Measurements from ENCODE around the gene ARHGAP42.
A peak's percentile ranks its signal among the peaks of the same experiment; 100 is the strongest.

ARHGAP42 gene

GRCh38 chr11:100849009-100849900 lies 162.2 kb downstream of the ARHGAP42 start:
- no peak overlapping the region for H3K4me3 ChIP-seq (ENCODE audit: low read depth, low read length)
- no peak for DNase-seq (ENCODE audit: low read depth)
- TF ChIP-seq CTCF (IDR thresholded peaks at IDR 0.05; ENCODE audit: control insufficient read depth, extremely low read depth, insufficient read depth): no peak

DNA sequence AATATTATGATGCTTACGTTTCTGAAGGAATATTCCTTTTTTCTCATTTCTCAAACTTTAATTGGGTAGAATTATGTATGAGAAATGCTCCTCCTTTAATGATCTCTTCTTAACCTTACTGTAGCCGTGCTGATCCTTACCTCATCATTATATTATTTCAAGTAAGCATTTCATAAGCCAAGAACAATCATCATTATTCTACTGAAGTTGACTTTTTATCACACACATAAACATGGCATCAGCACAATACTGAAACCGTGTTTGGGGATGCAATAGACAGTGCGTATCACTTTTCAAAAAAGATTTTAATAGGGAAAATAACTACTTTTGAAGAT lies 162.8 kb downstream of the ARHGAP42 start:
- DNase-seq (ENCODE audit: low read depth): no peak
- no peak for TF ChIP-seq CTCF (IDR thresholded peaks at IDR 0.05; ENCODE audit: control insufficient read depth, extremely low read depth, insufficient read depth)
- no peak overlapping the region for H3K4me3 ChIP-seq (ENCODE audit: low read depth, low read length)

GRCh38 chr11:100851147-100851546 lies 164.1 kb downstream of the ARHGAP42 start:
- no peak overlapping the region for H3K4me3 ChIP-seq (ENCODE audit: low read depth, low read length)
- no peak for DNase-seq (ENCODE audit: low read depth)
- no peak for TF ChIP-seq CTCF (IDR thresholded peaks at IDR 0.05; ENCODE audit: control insufficient read depth, extremely low read depth, insufficient read depth)

DNA sequence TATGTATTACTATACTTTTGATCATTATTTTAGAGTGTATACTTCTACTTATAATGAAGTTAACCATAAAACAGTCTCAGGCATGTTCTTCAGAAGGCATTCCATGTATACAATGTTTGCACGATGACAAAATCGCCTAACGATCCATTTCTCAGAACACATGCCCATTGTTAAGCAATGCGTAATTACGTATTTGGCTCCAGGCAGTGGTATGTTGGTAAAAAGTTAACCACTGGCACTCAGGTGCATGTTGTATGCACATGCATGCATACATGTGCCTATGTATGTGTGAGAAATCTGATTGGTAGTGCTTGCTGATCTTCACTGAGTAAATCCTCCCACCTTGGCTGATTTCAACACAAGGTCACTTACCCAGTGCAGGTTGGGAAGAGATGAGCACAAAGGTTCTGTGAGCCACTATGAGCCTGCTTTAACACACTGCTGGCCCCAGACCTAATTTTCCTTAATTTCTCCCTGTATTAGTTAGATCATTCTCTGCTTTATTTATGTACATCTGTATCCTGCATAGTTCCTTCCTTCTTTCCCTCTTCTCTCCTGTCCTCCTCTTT lies 164.6 kb downstream of the ARHGAP42 start:
- no peak for DNase-seq (ENCODE audit: low read depth)
- no peak overlapping the region for H3K4me3 ChIP-seq (ENCODE audit: low read depth, low read length)
- TF ChIP-seq CTCF (IDR thresholded peaks at IDR 0.05; ENCODE audit: control insufficient read depth, extremely low read depth, insufficient read depth): no peak

DNA sequence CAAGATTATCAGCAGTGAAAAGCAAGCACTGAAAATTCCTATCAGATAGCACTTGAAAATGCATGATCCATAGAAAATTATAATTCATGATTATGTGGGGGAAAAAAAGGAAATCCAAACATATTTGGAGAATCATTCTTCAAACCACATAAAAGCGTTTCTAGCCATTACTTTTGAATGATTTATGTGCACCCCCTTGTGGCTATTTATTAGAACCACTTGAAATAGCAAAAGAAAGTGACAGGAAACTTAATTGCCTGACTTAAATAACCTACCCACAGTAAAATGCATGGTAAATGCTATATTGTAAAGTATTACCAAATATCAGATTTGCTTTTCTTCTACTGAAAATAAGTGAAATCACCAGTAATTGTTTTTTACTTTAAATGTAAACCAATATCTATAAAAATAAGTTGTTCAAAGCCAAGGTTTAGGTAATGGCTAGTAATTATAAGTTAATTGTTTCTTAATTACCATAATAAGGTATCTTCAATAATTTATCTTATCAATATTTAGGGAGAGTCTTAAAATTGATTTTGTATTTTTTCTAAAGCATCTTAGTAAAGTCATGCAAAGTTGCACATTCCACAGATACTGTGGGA lies 168.5 kb downstream of the ARHGAP42 start:
- no peak for DNase-seq (ENCODE audit: low read depth)
- peak; percentile 53 for TF ChIP-seq CTCF (IDR thresholded peaks at IDR 0.05; ENCODE audit: control insufficient read depth, extremely low read depth, insufficient read depth)
- no peak overlapping the region for H3K4me3 ChIP-seq (ENCODE audit: low read depth, low read length)

- TF ChIP-seq CTCF (IDR thresholded peaks at IDR 0.05; ENCODE audit: control insufficient read depth, extremely low read depth, insufficient read depth): no peak
- no peak for DNase-seq (ENCODE audit: low read depth)
- no peak overlapping the region for H3K4me3 ChIP-seq (ENCODE audit: low read depth, low read length)
Measured at GRCh38 chr11:100857236-100858005, 170.3 kb downstream of the ARHGAP42 start.

Measured in LNCaP clone FGC (cell line).